ENCODE results near the gene EDC4.
"Not testable (repeated sequence)": the region's sequence is repeated elsewhere in the genome, so short reads cannot be mapped to it uniquely, and the experiment has no call there.

Gene EDC4

DNA sequence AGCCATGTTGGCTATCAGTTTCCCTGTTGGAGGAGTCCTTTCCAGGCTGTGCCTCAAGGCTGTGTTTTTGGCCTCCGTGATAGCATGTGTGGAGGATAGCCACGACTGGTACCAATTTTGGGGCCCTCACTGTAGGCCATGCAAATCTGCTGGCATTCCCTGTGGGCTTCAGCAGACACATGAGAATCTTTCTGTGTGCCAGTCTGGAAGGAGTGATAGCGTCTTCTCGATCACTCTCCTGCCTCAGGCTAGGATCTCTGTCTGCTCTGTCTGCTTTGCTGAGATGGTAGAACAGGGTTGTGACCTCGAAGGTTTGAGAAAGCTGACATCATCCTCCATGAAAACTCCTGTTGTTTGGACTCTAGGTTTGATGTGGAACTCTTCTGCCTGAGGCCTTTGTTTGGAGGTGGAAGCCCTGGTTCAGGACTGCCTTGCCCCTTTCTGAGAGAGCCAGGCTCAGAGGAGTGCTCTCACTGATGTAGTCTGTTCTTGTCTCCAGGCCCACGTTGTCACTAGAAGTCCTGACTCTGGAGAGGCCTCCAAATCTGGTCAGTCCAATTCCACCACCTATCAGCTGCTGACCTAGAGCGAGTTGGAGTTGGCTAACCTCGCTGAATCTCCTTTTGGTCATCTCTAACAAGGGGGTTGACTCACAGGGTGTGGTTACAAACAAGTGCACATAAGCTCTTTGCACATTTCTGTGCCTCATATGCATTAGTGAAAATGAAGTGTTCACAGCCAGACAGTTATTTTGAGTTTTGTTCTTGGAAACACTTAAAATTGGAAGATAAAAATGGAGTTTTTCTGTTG, 12.1 kb upstream of the EDC4 start:
- Histone ChIP-seq H3K27me3 (ENCODE audit: insufficient read depth, low read depth) (no peaks in the 10 kb centered on the region), H3K4me3 (IDR thresholded peaks at IDR 0.05; ENCODE audit: insufficient read depth, low read depth, low read length) (no peak overlapping the region), H3K79me2 (ENCODE audit: insufficient read depth, low read depth) (peaks cover 65% of the 10 kb centered on the region), H3K36me3 (ENCODE audit: insufficient read depth) (no peaks in the 10 kb centered on the region), H3K4me1 (ENCODE audit: low read depth, poor library complexity, severe bottlenecking) (peaks cover 40% of the 10 kb centered on the region), H3K4me2 (no peak overlapping the region), H4K20me1 (ENCODE audit: insufficient read depth) (peaks cover 5% of the 10 kb centered on the region), H3K27ac (no peak overlapping the region), H2AFZ (ENCODE audit: low read depth) (no peak overlapping the region), H3K9ac (no peak overlapping the region)
- TF ChIP-seq, protein P1, sequence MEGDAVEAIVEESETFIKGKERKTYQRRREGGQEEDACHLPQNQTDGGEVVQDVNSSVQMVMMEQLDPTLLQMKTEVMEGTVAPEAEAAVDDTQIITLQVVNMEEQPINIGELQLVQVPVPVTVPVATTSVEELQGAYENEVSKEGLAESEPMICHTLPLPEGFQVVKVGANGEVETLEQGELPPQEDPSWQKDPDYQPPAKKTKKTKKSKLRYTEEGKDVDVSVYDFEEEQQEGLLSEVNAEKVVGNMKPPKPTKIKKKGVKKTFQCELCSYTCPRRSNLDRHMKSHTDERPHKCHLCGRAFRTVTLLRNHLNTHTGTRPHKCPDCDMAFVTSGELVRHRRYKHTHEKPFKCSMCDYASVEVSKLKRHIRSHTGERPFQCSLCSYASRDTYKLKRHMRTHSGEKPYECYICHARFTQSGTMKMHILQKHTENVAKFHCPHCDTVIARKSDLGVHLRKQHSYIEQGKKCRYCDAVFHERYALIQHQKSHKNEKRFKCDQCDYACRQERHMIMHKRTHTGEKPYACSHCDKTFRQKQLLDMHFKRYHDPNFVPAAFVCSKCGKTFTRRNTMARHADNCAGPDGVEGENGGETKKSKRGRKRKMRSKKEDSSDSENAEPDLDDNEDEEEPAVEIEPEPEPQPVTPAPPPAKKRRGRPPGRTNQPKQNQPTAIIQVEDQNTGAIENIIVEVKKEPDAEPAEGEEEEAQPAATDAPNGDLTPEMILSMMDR (conservative IDR thresholded peaks at IDR 0.05; ENCODE audit: low read depth, low read length): no peak

DNA sequence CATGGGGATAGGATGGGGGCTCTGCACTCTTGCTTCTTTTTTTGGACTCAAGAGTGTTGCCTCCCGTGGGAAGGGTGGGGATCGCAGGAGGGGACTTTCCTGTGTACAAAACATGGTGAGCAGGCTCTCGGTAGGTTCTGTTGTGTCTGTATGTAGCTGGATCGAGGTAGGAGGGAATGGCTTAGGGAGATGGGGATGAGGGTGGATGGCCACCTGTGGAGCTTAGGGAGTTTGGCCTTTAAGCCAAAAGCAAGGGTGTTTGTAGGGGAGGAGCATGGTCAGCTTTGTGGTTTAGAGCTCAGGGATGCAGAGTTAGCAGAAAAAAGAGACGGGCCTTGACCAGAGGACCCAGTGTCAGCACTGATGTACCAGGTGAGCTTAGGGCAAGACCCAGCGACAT, 11.0 kb upstream of the EDC4 start:
- Histone ChIP-seq H3K36me3 (ENCODE audit: insufficient read depth) (peaks cover 2% of the 10 kb centered on the region; the same call in 1 of the 2 replicates), H3K79me2 (ENCODE audit: insufficient read depth, low read depth) (peaks cover 54% of the 10 kb centered on the region), H2AFZ (ENCODE audit: low read depth) (no peak overlapping the region), H3K4me1 (ENCODE audit: low read depth, poor library complexity, severe bottlenecking) (peaks cover 34% of the 10 kb centered on the region), H3K27me3 (ENCODE audit: insufficient read depth, low read depth) (no peaks in the 10 kb centered on the region), H3K4me2 (no peak overlapping the region), H3K9ac (no peak overlapping the region), H3K27ac (no peak overlapping the region), H4K20me1 (ENCODE audit: insufficient read depth) (peaks cover 2% of the 10 kb centered on the region), H3K4me3 (IDR thresholded peaks at IDR 0.05; ENCODE audit: insufficient read depth, low read depth, low read length) (no peak overlapping the region)
- TF ChIP-seq, protein P1 (conservative IDR thresholded peaks at IDR 0.05; ENCODE audit: low read depth, low read length): no peak

DNA sequence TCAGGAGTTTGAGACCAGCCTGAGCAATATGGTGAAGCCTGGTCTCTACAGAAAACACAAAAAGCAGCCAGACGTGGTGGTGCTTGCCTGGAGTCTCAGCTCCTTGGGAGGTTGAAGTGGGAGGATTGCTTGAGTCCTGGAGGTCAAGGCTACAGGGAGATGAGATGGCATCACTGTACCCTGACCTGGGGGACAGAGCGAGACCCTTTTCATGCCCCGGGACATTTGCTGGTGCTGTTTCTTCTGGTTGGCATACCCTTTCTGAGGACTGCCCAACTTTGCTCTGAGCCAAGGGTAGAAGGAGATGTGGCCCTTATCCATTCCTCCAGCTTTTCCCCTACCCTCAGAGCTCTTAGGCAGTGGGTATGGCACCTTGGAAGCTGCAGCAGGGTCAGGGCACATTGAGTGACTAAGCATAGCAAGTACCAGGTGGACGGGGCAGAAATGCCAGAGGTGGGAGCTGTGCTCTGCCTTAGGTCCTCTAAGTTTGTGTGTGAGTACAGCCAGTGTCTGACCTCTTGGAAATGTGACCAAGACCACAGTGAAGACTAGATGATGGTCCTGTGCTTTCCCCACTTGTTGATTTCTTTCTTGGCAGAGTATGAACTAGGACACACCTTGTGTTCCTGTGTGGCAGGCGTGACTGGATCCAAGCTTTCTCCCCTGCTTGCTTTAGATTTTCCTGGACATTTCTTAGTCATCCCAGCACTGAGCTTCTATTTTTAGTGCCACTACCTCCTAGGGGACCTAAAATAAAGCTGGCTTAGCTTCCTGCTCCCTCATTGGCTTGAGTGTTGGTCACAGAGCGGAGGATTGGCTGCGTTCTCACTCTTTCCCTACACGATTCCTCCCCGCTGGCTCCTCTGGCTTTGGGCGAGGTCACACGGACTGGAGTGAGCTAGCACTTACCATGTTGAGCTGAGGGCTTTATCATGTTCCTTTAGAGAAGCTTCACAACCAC, 9.9 kb upstream of the EDC4 start:
- H3K4me2 ChIP-seq: no peak overlapping the region
- peaks cover 24% of the 10 kb centered on the region for H3K4me1 ChIP-seq (ENCODE audit: low read depth, poor library complexity, severe bottlenecking)
- no peaks in the 10 kb centered on the region for H3K27me3 ChIP-seq (ENCODE audit: insufficient read depth, low read depth)
- no peak overlapping the region for H3K9ac ChIP-seq
- no peak overlapping the region for H3K4me3 ChIP-seq (IDR thresholded peaks at IDR 0.05; ENCODE audit: insufficient read depth, low read depth, low read length)
- H3K79me2 ChIP-seq (ENCODE audit: insufficient read depth, low read depth): peaks cover 44% of the 10 kb centered on the region
- peaks cover 4% of the 10 kb centered on the region; the same call in 1 of the 2 replicates for H3K36me3 ChIP-seq (ENCODE audit: insufficient read depth)
- no peak overlapping the region for H2AFZ ChIP-seq (ENCODE audit: low read depth)
- TF ChIP-seq, protein P1 (conservative IDR thresholded peaks at IDR 0.05; ENCODE audit: low read depth, low read length): no peak
- H3K27ac ChIP-seq: no peak overlapping the region
- no peaks in the 10 kb centered on the region for H4K20me1 ChIP-seq (ENCODE audit: insufficient read depth)

DNA sequence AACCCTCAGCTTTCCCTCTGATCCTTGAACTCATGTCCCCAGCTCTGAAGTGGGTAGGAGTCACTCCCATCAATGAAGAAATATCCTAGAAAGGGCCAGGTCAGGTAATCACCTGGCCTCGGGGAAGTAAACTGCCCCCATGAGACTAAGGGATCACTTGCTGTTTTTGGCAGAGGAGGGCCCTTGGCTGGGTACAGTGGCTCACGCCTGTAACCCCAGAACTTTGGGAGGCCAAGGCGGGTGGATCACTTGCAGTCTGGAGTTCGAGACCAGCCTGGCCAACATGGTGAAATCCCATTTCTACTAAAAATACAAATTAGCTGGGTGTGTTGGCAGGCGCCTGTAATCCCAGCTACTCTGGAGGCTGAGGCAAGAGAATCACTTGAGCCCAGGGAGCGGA, 8.8 kb upstream of the EDC4 start:
- not testable (repeated sequence) for H3K36me3 ChIP-seq (ENCODE audit: insufficient read depth); H3K9ac ChIP-seq; H4K20me1 ChIP-seq (ENCODE audit: insufficient read depth); H3K27me3 ChIP-seq (ENCODE audit: insufficient read depth, low read depth); H3K27ac ChIP-seq; H3K4me3 ChIP-seq (IDR thresholded peaks at IDR 0.05; ENCODE audit: insufficient read depth, low read depth, low read length); H2AFZ ChIP-seq (ENCODE audit: low read depth); H3K4me2 ChIP-seq
- H3K79me2 ChIP-seq (ENCODE audit: insufficient read depth, low read depth): peaks cover 33% of the 10 kb centered on the region; the same call in 1 of the 2 replicates
- H3K4me1 ChIP-seq (ENCODE audit: low read depth, poor library complexity, severe bottlenecking): peaks cover 24% of the 10 kb centered on the region
